Dermis microvascular lymphatic vessel endothelial cell (primary cell): Measurements from ENCODE around the gene FBXW5. TPM values are rescaled to one million over a fixed set of nuclear protein-coding genes. Genes with fewer than 3 reads are reported as not detected.

Experiments
- DNase-seq, 2 donors: peaks; one replicate each; pipeline versions ENCODE4 v3.0.0 to v3.0.0-alpha.2; 2010; ENCODE audit warnings: low read depth in 2 of 2
- total RNA-seq: library from RNA; depleted of rRNA; stranded (reverse); fragments of >200 nt; gene quantifications from 2 replicates; pipeline ENCODE4 v1.2.1, GENCODE V29; 2014

Gene FBXW5
- total RNA-seq, 1 donor from 2014 or later: 130 TPM

DNA sequence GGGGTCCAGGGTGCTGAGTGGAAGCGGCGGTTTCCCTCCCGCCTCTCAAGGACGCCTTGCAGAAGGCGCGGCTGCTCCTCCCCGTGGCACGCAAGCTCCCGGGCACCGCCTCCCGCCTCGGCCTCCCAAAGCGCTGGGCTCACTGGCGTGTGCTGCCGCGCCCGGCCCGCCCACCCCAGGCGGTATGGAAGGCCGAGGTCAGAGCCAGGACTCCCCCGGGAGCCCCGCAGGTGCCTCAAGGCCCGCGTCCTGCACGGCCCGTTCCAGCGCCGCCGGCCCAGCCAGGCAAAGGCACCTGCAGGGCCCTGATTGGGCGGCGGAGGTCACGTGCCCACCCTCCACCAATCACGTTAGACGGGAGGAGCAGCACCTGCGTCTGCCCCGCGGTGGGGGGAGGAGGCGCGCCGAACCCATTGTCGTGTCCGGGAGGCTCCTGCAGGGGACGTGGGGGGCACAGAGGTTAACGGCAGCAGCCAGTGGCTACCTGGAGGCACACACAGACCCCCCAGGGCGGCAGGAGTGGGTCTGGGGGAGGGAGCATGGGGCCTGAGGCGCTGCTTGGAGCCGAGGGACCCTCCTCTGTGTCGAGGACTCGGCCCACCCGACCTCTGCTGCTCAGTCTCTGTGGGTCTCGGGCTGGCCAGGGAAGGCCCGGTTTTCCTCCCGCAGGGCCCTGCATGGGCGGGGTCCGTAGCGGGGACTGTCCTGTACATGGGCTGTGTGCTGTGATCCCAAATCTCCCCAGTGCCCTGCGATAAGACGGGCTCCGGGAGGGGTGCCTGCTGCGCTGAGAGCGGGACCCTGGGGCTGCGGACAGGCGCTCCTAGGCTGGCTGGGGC, 5.5 kb upstream of the FBXW5 start:
- DNase-seq: peak; percentile 81 to 97

GRCh38 chr9:136949239-136949816, 4.8 kb upstream of the FBXW5 start:
- DNase-seq: no peak

GRCh38 chr9:136947955-136948510, 3.5 kb upstream of the FBXW5 start:
- DNase-seq: peak; percentile 10 to 49

DNA sequence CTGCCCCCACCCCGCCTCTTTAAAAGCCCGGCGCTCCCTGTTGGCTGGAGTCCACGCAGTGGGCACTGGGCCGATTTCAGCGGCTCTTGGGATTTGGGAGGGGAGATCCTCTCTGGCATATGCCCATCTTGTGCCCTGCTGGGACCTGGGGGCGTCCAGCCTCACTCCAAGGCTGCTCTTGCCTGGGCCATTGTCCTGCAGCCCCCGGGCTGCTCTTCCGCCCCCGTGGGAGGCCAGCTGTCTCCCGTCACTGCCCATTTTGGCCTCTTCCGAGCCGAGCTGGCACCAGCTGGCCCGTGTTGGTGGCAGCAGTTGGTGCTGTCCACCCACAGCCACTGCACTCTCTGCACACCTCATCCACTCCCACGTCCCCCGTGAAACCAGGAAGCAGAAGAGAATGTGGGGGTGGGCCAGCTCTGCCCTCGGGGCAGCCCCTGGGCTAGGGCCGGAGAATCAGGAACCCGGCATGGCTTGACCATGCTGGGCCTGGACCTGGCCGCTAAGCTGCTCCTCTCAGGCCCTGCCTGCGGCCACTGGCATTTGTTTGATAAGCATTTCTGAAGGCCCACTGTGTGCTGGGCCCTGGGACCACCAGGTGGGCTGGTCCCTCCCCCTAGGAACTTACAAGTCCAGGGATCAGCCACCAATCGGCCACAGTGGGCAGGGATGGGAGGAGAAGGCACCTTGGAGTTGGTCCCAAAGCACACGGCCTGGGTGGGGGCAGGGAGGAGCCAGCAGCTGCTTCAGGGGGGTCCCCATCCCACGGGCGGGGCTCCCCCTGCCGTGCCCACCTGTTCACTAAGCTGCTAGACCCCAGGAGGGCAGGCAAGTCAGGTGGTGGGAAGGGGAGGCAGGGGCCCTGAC, 2.7 kb upstream of the FBXW5 start:
- DNase-seq: no peak

DNA sequence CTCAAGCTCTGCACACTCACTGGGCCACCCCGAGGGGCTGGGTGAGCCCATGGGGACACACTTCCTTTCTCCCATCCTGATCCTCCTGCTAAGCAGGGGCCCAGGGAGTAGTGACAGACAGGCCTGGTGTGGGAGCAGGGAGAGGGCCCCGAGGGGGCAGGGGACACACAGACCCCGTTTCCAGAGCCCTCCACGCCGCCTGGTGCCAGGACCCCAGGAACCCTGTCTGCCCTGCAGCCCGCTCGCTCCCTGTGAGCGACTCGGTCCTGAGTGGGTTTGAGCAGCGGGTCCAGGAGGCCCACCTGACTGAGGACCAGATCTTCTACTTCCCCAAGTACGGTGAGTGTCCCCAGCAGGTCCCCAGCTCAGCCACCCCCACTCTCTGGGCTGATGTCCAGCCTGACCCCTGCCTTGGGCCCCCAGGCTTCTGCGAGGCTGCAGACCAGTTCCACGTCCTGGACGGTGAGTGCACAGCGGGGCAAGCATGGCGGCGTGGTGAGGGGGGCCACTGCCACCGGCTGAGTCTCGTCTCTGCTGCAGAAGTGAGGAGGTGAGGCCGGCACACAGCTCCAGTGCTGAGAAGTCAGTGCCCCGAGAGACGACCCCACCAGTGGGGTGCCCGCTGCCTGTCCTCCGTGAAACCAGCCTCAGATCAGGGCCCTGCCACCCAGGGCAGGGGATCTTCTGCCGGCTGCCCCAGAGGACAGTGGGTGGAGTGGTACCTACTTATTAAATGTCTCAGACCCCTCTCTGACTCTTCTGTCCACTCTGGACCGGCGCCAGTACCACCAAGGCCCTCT, 1.9 kb upstream of the FBXW5 start:
- DNase-seq: no peak

DNA sequence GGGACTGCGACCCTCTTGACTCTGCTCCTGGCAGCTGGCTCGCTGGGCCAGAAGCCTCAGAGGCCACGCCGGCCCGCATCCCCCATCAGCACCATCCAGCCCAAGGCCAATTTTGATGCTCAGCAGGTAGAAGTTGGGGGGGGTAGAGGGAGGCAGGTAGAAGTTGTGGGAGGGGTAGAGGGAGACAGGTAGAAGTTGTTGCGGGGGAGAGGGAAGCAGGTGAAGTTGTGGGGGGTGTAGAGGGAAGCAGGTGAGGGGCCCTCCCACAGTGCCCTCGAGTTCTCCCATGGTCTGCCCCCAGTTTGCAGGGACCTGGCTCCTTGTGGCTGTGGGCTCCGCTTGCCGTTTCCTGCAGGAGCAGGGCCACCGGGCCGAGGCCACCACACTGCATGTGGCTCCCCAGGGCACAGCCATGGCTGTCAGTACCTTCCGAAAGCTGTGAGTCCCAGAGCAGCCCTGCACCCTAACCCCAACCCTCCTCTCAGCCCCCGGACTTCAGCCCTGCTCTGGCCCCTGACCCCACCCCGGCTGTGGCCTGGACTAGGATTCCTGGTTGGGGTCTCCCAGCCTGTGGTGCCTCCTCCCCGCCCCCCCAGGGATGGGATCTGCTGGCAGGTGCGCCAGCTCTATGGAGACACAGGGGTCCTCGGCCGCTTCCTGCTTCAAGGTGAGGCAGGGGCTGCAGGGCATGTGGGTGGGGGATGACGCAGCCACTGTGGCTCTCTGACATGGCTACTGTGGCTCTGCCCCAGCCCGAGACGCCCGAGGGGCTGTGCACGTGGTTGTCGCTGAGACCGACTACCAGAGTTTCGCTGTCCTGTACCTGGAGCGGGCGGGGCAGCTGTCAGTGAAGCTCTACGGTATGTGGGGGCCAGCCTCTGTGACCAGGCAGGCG, 1.0 kb upstream of the FBXW5 start:
- DNase-seq: no peak

DNA sequence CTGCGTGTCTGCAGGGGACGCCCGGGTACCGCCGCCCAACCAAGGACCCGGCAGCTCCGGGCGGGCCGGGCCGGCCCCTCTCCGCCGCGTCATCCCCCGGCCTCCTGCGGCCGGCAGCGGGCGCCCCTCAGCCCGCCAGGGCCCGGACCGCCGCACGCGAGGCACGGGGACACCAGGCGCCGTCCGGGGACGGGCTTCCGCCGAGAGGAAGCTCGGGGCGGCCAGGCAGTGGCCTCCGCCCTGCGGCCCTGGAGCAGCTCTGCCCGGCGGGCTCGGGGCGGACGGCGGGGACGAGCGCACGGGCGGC, 373 bp downstream of the FBXW5 start:
- DNase-seq: peak; percentile 37 to 76

GRCh38 chr9:136943291-136944211, 987 bp downstream of the FBXW5 start:
- peak in 1 of 2 donors; percentile 52 for DNase-seq

DNA sequence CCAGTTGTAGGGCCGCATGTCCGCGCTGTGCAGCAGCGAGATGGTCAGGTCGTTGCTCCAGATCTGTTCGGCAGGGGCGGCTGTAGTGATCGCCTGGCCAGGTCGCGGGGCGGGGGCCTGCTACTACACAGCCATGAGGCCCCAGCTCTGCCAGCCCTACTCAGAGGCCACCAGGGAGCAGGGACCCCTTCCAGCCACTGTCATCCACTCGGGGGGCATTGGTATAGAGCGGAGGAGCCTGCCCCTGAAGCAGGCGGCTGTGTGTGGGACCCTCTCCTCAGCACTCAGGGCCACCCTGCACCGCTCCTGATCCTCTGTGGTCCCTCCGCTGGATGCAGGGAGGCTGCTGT, 1.7 kb downstream of the FBXW5 start:
- DNase-seq: no peak

GRCh38 chr9:136942112-136942880, 2.2 kb downstream of the FBXW5 start:
- DNase-seq: no peak

GRCh38 chr9:136941231-136942111, 3.1 kb downstream of the FBXW5 start:
- DNase-seq: no peak

DNA sequence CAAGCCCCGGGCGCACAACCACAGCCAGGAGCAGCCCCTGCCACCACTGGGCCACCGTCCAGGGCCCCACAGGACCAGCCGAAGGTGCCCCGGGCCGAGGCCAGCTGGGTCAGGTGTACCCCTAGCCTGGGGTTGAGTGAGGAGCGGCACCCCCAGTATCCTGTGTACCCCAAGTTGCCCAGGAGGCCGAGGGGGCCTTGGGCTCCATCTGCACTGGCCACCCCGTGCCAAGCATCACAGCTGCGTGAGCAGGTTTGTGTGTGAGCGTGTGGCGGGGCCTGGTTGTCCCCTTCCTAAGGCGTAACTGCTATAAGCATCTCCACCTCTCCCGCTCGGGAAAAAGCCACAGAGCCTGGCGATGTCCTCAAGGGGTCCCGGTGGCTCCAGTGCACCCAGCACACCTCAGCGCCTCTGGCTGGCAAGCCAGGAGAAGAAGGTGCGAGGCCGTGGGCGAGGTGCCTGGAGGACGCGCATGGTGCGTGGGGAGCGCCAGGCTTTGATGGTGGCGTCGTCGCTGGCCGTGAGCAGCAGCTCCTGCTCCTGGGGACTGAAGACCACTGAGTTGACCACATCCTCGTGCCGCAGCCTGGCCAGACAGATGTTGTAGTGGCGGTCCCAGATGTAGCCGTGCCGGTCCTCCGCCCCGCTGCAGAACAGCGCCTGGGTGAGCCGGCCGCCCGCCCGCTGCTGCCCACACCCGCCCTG, 3.9 kb downstream of the FBXW5 start:
- DNase-seq: no peak

DNA sequence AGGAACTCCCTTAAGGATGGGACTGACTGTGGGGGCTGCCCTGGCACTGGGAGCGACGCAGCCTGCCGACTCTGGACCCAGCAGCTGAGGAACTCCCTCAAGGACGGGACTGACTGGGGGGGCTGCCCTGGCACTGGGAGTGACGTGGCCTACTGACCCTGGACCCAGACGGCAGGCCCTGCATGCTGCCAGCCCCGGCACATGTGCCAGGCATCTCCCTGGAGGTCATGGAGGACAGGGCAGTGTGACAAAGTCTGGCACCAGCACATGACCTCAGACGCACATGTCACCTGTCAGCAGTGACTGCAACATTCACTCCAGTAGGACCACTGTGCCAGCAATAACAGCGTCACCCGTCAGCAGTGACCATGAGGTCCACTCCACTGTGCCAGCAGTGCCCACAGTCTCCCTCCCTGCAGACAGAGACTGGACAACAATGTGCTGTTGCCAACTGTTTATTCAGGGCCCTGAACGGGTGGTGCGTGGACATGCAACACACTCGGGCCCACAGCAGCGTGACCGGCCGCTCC, 4.5 kb downstream of the FBXW5 start:
- no peak for DNase-seq

- DNase-seq: no peak
Observed at GRCh38 chr9:136939431-136939995, 5.0 kb downstream of the FBXW5 start.

DNA sequence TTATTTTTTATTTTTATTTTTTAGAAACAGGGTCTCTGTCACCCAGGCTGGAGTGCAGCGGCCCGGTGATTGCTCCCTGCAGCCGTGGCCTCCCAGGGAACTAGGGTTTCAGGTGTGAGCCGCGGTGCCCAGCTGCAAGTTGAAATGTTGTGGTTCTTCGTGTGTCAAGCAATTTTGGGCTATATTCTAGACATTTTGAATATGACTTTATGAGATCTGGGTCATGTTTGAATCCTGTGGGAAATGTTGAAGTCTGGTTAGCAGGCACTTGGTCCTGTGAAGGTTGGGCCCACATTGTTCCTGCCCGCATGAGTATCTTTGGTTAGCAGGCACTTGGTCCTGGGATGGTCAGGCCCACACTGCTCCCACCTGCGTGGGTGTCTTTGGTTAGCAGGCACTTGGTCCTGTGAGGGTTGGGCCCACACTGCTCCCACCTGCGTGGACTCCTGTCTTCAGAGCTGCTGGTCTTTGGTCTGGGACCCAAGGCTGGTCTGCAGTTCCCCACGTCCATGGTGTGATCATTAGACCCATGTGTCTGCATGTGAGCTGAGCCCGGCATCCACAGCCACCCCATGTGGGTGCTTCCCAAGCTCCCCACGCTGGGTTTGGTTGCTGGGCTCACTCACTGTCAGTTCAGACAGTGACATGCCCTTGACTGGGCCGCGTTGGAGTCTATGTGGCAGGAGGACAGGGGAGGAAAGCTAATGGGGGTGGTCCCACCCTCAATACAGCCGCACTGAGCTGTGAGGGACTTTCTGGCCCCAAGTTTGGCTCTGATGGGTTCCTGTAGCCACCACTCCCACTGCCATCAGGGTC, 7.1 kb downstream of the FBXW5 start:
- no peak for DNase-seq
